T-cell (primary cell): ENCODE measurements around the gene GALNS. TPM values are rescaled to one million over a fixed set of nuclear protein-coding genes. Genes with fewer than 3 reads are reported as not detected.

Source experiments
- ATAC-seq, 4 experiments: fragments of 200-7000 bp in 3 of 4; fragments of 150-1000 bp in 1 of 4; cut with Tn5 transposase; replicated peaks in 1 of 4; 1 replicate in 3 of 4; 2 replicates in 1 of 4; pipeline ENCODE4 v1.10.0; 2021; ENCODE audit warnings: moderate library complexity in 3 of 4, mild to moderate bottlenecking in 2 of 4, moderate number of reproducible peaks in 1 of 4
- CTCF ChIA-PET, 2 donors: fragments of 300-600 bp; sonication (Branson Sonifier 250); formaldehyde crosslinking; loops; one replicate each; lab custom pipeline; 2022; ENCODE audit warnings: antibody characterized with exemption in 2 of 2; lab: Charles Lee
- POLR2A ChIA-PET, 2 donors: fragments of 300-600 bp; sonication (Branson Sonifier 250); formaldehyde crosslinking; loops; one replicate each; lab custom pipeline; 2022; ENCODE audit warnings: antibody characterized with exemption in 2 of 2; lab: Charles Lee
- DNase-seq, 35 experiments: peaks; one replicate each; pipeline versions ENCODE4 v3.0.0 to v3.0.0-alpha.2; 2013 to 2023
- H3K27ac ChIP-seq: one replicate; pipeline ENCODE4 v1.5.1; 2013; ENCODE audit warnings: low read length
- H3K27me3 ChIP-seq, 2 experiments: replicated peaks in 1 of 2; 1 replicate in 1 of 2; 2 replicates in 1 of 2; pipeline versions ENCODE4 v1.6.1 to v1.7.0; 2013; ENCODE audit warnings: low read length in 1 of 2, mixed read lengths in 1 of 2; ENCODE audit not compliant: control insufficient read depth in 2 of 2, insufficient read depth in 2 of 2; ENCODE audit errors: extremely low read depth in 1 of 2
- H3K36me3 ChIP-seq, 2 donors: 1 replicate in 1 of 2; 2 replicates in 1 of 2; pipeline versions ENCODE4 v1.6.1 to v1.7.0; 2013; ENCODE audit warnings: low read length in 1 of 2; ENCODE audit not compliant: control insufficient read depth in 2 of 2, insufficient read depth in 1 of 2; ENCODE audit errors: extremely low read depth in 1 of 2
- H3K4me1 ChIP-seq, 2 experiments: 1 replicate in 1 of 2; 2 replicates in 1 of 2; pipeline versions ENCODE4 v1.6.1 to v1.7.0; 2013; ENCODE audit warnings: low read length in 2 of 2, mixed read lengths in 1 of 2; ENCODE audit not compliant: insufficient read depth in 2 of 2, control insufficient read depth in 1 of 2; ENCODE audit errors: extremely low read depth in 1 of 2
- H3K4me3 ChIP-seq, 2 donors: 1 replicate in 1 of 2; 2 replicates in 1 of 2; pipeline versions ENCODE4 v1.5.1 to v1.7.0; 2013; ENCODE audit warnings: mild to moderate bottlenecking in 2 of 2, low read length in 1 of 2, moderate library complexity in 1 of 2; ENCODE audit not compliant: control insufficient read depth in 1 of 2; ENCODE audit errors: extremely low read depth in 1 of 2
- H3K9me3 ChIP-seq: 2 replicates; pipeline ENCODE4 v1.7.0; 2013
- H3K27ac Mint-ChIP-seq, 2 donors: one replicate each; pipeline ENCODE4 v1.8.0; 2020 to 2021; ENCODE audit warnings: mild to moderate bottlenecking in 2 of 2, mixed read lengths in 2 of 2
- H3K27me3 Mint-ChIP-seq, 2 donors: one replicate each; pipeline ENCODE4 v1.8.0; 2021 to 2022; ENCODE audit warnings: mixed read lengths in 2 of 2
- H3K36me3 Mint-ChIP-seq: one replicate; pipeline ENCODE4 v1.8.0; 2021; ENCODE audit warnings: mixed read lengths
- H3K4me1 Mint-ChIP-seq, 3 donors: one replicate each; pipeline ENCODE4 v1.8.0; 2020 to 2022; ENCODE audit warnings: mixed read lengths in 3 of 3, mild to moderate bottlenecking in 1 of 3
- H3K4me3 Mint-ChIP-seq, 3 donors: one replicate each; pipeline ENCODE4 v1.8.0; 2020 to 2022; ENCODE audit warnings: mild to moderate bottlenecking in 3 of 3, mixed read lengths in 3 of 3, moderate library complexity in 3 of 3
- H3K9me3 Mint-ChIP-seq, 3 donors: one replicate each; pipeline ENCODE4 v1.8.0; 2020 to 2022; ENCODE audit warnings: mixed read lengths in 3 of 3
- WGBS: methylation state at CpG from one replicate; pipeline ENCODE4 v1.1.5; 2013; ENCODE audit warnings: missing lambda C conversion rate; ENCODE audit not compliant: insufficient coverage; 5-methylcytosine and 5-hydroxymethylcytosine counted together
- total RNA-seq, 35 experiments: library from RNA in 6 of 35; stranded (reverse) in 6 of 35; fragments of 120-200 nt in 1 of 35; gene quantifications; one replicate each; pipeline versions ENCODE4 v1.2.1 to v1.2.4 and lab custom pipeline; 2013 to 2026

The GALNS gene
- total RNA-seq, 5 donors from 2014 or later (not counting 1 experiment from before 2014, with no cell fraction given) = 47.6 to 68.4 (median 58.4) TPM

GRCh38 chr16:88901718-88902337 lies 45.1 kb upstream of the GALNS start:
- Histone ChIP-seq H3K4me3 (no peak overlapping the region), H3K36me3 (no peaks in the 10 kb centered on the region), H3K9me3 (no peaks in the 10 kb centered on the region), H3K4me1 (no peaks in the 10 kb centered on the region), H3K27me3 (peaks cover 0 to 22% of the 10 kb centered on the region in 2 experiments), H3K27ac (no peak overlapping the region)
- Mint-ChIP-seq H3K4me1 (no peaks in the 10 kb centered on the region), H3K9me3 (no peaks in the 10 kb centered on the region), H3K27me3 (no peaks in the 10 kb centered on the region), H3K27ac (no peak overlapping the region), H3K4me3 (no peak overlapping the region), H3K36me3 (no peaks in the 10 kb centered on the region)
- DNase-seq (no peak), ATAC-seq (no peak)
- POLR2A ChIA-PET = no interaction called here
- CTCF ChIA-PET = no interaction called here
- 90% methylated on average over 26 of the region's 26 CpGs for WGBS

- H3K27ac Mint-ChIP-seq = no peak overlapping the region
- H3K4me3 ChIP-seq = no peak overlapping the region
- H3K27me3 ChIP-seq = peaks cover 0 to 19% of the 10 kb centered on the region in 2 experiments
- DNase-seq = no peak
- no peaks in the 10 kb centered on the region for H3K27me3 Mint-ChIP-seq
- H3K36me3 ChIP-seq = no peaks in the 10 kb centered on the region
- no peak overlapping the region for H3K4me3 Mint-ChIP-seq
- no peaks in the 10 kb centered on the region for H3K9me3 ChIP-seq
- ATAC-seq = no peak
- H3K27ac ChIP-seq = no peak overlapping the region
- H3K4me1 Mint-ChIP-seq = no peaks in the 10 kb centered on the region
- H3K36me3 Mint-ChIP-seq = no peaks in the 10 kb centered on the region
- CTCF ChIA-PET = no interaction called here
- POLR2A ChIA-PET = no interaction called here
- no peaks in the 10 kb centered on the region for H3K4me1 ChIP-seq
- WGBS = 86% methylated on average over 12 of the region's 12 CpGs
- H3K9me3 Mint-ChIP-seq = no peaks in the 10 kb centered on the region
These were observed 43.9 kb upstream of the GALNS start for GRCh38 chr16:88900662-88901052.

- Mint-ChIP-seq H3K4me1 (no peaks in the 10 kb centered on the region), H3K27me3 (no peaks in the 10 kb centered on the region), H3K4me3 (no peak overlapping the region), H3K9me3 (no peaks in the 10 kb centered on the region), H3K27ac (no peak overlapping the region), H3K36me3 (no peaks in the 10 kb centered on the region)
- Histone ChIP-seq H3K27ac (no peak overlapping the region), H3K27me3 (peaks cover 0 to 19% of the 10 kb centered on the region in 2 experiments), H3K36me3 (no peaks in the 10 kb centered on the region), H3K4me1 (no peaks in the 10 kb centered on the region), H3K9me3 (no peaks in the 10 kb centered on the region), H3K4me3 (no peak overlapping the region)
- WGBS = 88% methylated on average over 41 of the region's 41 CpGs
- ATAC-seq (no peak), DNase-seq (no peak)
- CTCF ChIA-PET = no interaction called here
- POLR2A ChIA-PET = no interaction called here
These were observed 43.3 kb upstream of the GALNS start for GRCh38 chr16:88899901-88900661.

- 93% methylated on average over 16 of the region's 34 CpGs for WGBS
- Histone ChIP-seq H3K4me1 (no peaks in the 10 kb centered on the region), H3K9me3 (no peaks in the 10 kb centered on the region), H3K27me3 (peaks cover 0 to 17% of the 10 kb centered on the region in 2 experiments), H3K36me3 (no peaks in the 10 kb centered on the region), H3K27ac (no peak overlapping the region), H3K4me3 (no peak overlapping the region)
- no peak overlapping the region for H3K4me3 Mint-ChIP-seq
- H3K27me3 Mint-ChIP-seq = no peaks in the 10 kb centered on the region
- no peak overlapping the region for H3K27ac Mint-ChIP-seq
- no peaks in the 10 kb centered on the region for H3K9me3 Mint-ChIP-seq
- DNase-seq (no peak), ATAC-seq (no peak)
- H3K4me1 Mint-ChIP-seq = no peaks in the 10 kb centered on the region
- ChIA-PET CTCF (no interaction called here), POLR2A (no interaction called here)
- H3K36me3 Mint-ChIP-seq = no peaks in the 10 kb centered on the region
These were observed 41.1 kb upstream of the GALNS start for GRCh38 chr16:88897696-88898425.

GRCh38 chr16:88896238-88897070 lies 39.7 kb upstream of the GALNS start:
- Histone ChIP-seq H3K9me3 (no peaks in the 10 kb centered on the region), H3K36me3 (no peaks in the 10 kb centered on the region), H3K4me1 (no peaks in the 10 kb centered on the region), H3K27ac (no peak overlapping the region), H3K4me3 (no peak overlapping the region), H3K27me3 (peaks cover 0 to 17% of the 10 kb centered on the region in 2 experiments)
- POLR2A ChIA-PET = no interaction called here
- no peak overlapping the region for H3K27ac Mint-ChIP-seq
- no peaks in the 10 kb centered on the region for H3K9me3 Mint-ChIP-seq
- H3K27me3 Mint-ChIP-seq = no peaks in the 10 kb centered on the region
- CTCF ChIA-PET = no interaction called here
- H3K36me3 Mint-ChIP-seq = no peaks in the 10 kb centered on the region
- 92% methylated on average over 57 of the region's 57 CpGs for WGBS
- H3K4me1 Mint-ChIP-seq = no peaks in the 10 kb centered on the region
- DNase-seq = no peak
- no peak overlapping the region for H3K4me3 Mint-ChIP-seq
- ATAC-seq = no peak

GRCh38 chr16:88895335-88895734 lies 38.6 kb upstream of the GALNS start:
- no peaks in the 10 kb centered on the region for H3K36me3 ChIP-seq
- ChIA-PET POLR2A (no interaction called here), CTCF (no interaction called here)
- no peak overlapping the region for H3K27ac ChIP-seq
- H3K27me3 ChIP-seq = peaks cover 0 to 13% of the 10 kb centered on the region in 2 experiments
- Mint-ChIP-seq H3K27me3 (no peaks in the 10 kb centered on the region), H3K36me3 (no peaks in the 10 kb centered on the region), H3K27ac (no peak overlapping the region), H3K4me1 (no peaks in the 10 kb centered on the region), H3K9me3 (no peaks in the 10 kb centered on the region), H3K4me3 (no peak overlapping the region)
- H3K4me1 ChIP-seq = no peaks in the 10 kb centered on the region
- H3K9me3 ChIP-seq = no peaks in the 10 kb centered on the region
- no peak for ATAC-seq
- 88% methylated on average over 21 of the region's 22 CpGs for WGBS
- no peak overlapping the region for H3K4me3 ChIP-seq
- no peak for DNase-seq
